Tibial nerve (tissue), 4 donors: Measurements from ENCODE around the gene CLEC11A. TPM values are rescaled to one million over a fixed set of nuclear protein-coding genes. Genes with fewer than 3 reads are reported as not detected.

Experiments used
- DNase-seq, 2 donors: peaks; one replicate each; pipeline ENCODE4 v3.0.0-alpha.2; 2019; ENCODE audit warnings: low spot score in 2 of 2
- H3K27ac ChIP-seq, 4 donors: fragments of 200-600 bp; sonication (generic) in 3 of 4; one replicate each; pipeline ENCODE4 v1.5.1; 2017 to 2019; ENCODE audit warnings: mild to moderate bottlenecking in 1 of 4
- H3K27me3 ChIP-seq, 2 donors: fragments of 200-600 bp; sonication (generic) in 1 of 2; one replicate each; pipeline versions ENCODE4 v1.5.1 to v1.6.0; 2017 to 2019
- H3K36me3 ChIP-seq, 3 donors: fragments of 200-600 bp; sonication (generic); one replicate each; pipeline ENCODE4 v1.5.1; 2018 to 2019
- H3K4me1 ChIP-seq, 4 donors: fragments of 200-600 bp; sonication (generic) in 3 of 4; one replicate each; pipeline ENCODE4 v1.5.1; 2017 to 2019
- H3K4me3 ChIP-seq, 4 donors: fragments of 200-600 bp; sonication (generic) in 3 of 4; one replicate each; pipeline ENCODE4 v1.5.1; 2017 to 2019; ENCODE audit warnings: mild to moderate bottlenecking in 1 of 4, moderate library complexity in 1 of 4
- H3K9me3 ChIP-seq, 4 donors: fragments of 200-600 bp; sonication (generic) in 3 of 4; one replicate each; pipeline ENCODE4 v1.5.1; 2017 to 2019
- EP300 ChIP-seq, 2 donors: sonication (generic); formaldehyde crosslinking; IDR thresholded peaks; one replicate each; pipeline ENCODE4 v1.6.1; 2017; ENCODE audit warnings: antibody characterized with exemption in 2 of 2, mild to moderate bottlenecking in 1 of 2
- POLR2A ChIP-seq, 2 donors: fragments of 450-650 bp; IDR thresholded peaks; one replicate each; pipeline ENCODE4 v1.6.1; 2017; ENCODE audit warnings: antibody characterized with exemption in 2 of 2, mild to moderate bottlenecking in 2 of 2, moderate library complexity in 2 of 2
- WGBS, 2 donors: methylation state at CpG; one replicate each; pipeline ENCODE4 v1.1.5; 2018; 5-methylcytosine and 5-hydroxymethylcytosine counted together
- total RNA-seq, 4 donors: library from RNA; depleted of rRNA; stranded (reverse); fragments of >200 nt; gene quantifications; one replicate each; pipeline ENCODE4 v1.1.0, GENCODE V29; 2016
- TF ChIP-seq, protein P1 (sequence below), 5 experiments: fragments of 200-600 bp in 3 of 5; fragments of 450-650 bp in 2 of 5; sonication (generic) in 3 of 5; IDR thresholded peaks; one replicate each; pipeline ENCODE4 v1.5.1; 2016 to 2019; ENCODE audit warnings: antibody characterized with exemption in 5 of 5, mild to moderate bottlenecking in 3 of 5, moderate library complexity in 2 of 5

CLEC11A gene
- total RNA-seq, 4 donors from 2014 or later, result 13.3 to 53.1 (median 25.9) TPM

- DNase-seq, result no peak
- Histone ChIP-seq H3K27me3 (peaks cover 0 to 27% of the 10 kb centered on the region in 2 donors), H3K9me3 (peaks cover 0 to 7% (median 0%) of the 10 kb centered on the region in 4 donors), H3K4me1 (no peaks in the 10 kb centered on the region), H3K27ac (no peak overlapping the region), H3K4me3 (no peak overlapping the region), H3K36me3 (no peaks in the 10 kb centered on the region)
- WGBS, 2 donors, result 26 to 35% methylated on average over 22 of the region's 22 CpGs
- TF ChIP-seq POLR2A (IDR thresholded peaks at IDR 0.05) (no peak), EP300 (IDR thresholded peaks at IDR 0.05) (no peak)
- TF ChIP-seq, protein P1, sequence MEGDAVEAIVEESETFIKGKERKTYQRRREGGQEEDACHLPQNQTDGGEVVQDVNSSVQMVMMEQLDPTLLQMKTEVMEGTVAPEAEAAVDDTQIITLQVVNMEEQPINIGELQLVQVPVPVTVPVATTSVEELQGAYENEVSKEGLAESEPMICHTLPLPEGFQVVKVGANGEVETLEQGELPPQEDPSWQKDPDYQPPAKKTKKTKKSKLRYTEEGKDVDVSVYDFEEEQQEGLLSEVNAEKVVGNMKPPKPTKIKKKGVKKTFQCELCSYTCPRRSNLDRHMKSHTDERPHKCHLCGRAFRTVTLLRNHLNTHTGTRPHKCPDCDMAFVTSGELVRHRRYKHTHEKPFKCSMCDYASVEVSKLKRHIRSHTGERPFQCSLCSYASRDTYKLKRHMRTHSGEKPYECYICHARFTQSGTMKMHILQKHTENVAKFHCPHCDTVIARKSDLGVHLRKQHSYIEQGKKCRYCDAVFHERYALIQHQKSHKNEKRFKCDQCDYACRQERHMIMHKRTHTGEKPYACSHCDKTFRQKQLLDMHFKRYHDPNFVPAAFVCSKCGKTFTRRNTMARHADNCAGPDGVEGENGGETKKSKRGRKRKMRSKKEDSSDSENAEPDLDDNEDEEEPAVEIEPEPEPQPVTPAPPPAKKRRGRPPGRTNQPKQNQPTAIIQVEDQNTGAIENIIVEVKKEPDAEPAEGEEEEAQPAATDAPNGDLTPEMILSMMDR (IDR thresholded peaks at IDR 0.05), result no peak
Measured at GRCh38 chr19:50703915-50704796, 19.0 kb upstream of the CLEC11A start.

- H3K27me3 ChIP-seq, result peaks cover 0 to 32% of the 10 kb centered on the region in 2 donors
- H3K27ac ChIP-seq, result no peak overlapping the region
- no peak for DNase-seq
Measured at GRCh38 chr19:50705422-50706019, 17.6 kb upstream of the CLEC11A start.

GRCh38 chr19:50706387-50706786, 16.8 kb upstream of the CLEC11A start:
- H3K27me3 ChIP-seq, result peaks cover 0 to 34% of the 10 kb centered on the region in 2 donors
- no peaks in the 10 kb centered on the region for H3K4me1 ChIP-seq
- 69 to 78% methylated on average over 5 of the region's 5 CpGs for WGBS, 2 donors
- TF ChIP-seq POLR2A (IDR thresholded peaks at IDR 0.05), result no peak
- no peak for TF ChIP-seq EP300 (IDR thresholded peaks at IDR 0.05)
- TF ChIP-seq, protein P1 (IDR thresholded peaks at IDR 0.05), result no peak
- peaks cover 0 to 10% (median 0%) of the 10 kb centered on the region in 4 donors for H3K9me3 ChIP-seq
- H3K27ac ChIP-seq, result no peak overlapping the region
- no peaks in the 10 kb centered on the region for H3K36me3 ChIP-seq
- no peak for DNase-seq
- no peak overlapping the region for H3K4me3 ChIP-seq

More at GRCh38 chr19:50705422-50706019, 17.6 kb upstream of the CLEC11A start:
- H3K9me3 ChIP-seq, result peaks cover 0 to 10% (median 0%) of the 10 kb centered on the region in 4 donors
- TF ChIP-seq, protein P1 (IDR thresholded peaks at IDR 0.05), result peak in 4 of 5 experiments; percentile 14 to 39 (median 23)
- no peak for TF ChIP-seq POLR2A (IDR thresholded peaks at IDR 0.05)
- no peak overlapping the region for H3K4me3 ChIP-seq
- WGBS, 2 donors, result 42 to 45% methylated on average over 9 of the region's 9 CpGs
- no peaks in the 10 kb centered on the region for H3K36me3 ChIP-seq
- H3K4me1 ChIP-seq, result no peaks in the 10 kb centered on the region

GRCh38 chr19:50708179-50708879, 14.8 kb upstream of the CLEC11A start:
- TF ChIP-seq EP300 (IDR thresholded peaks at IDR 0.05), result no peak
- TF ChIP-seq, protein P1 (IDR thresholded peaks at IDR 0.05), result no peak
- no peak for TF ChIP-seq POLR2A (IDR thresholded peaks at IDR 0.05)
- peaks cover 0 to 31% of the 10 kb centered on the region in 2 donors for H3K27me3 ChIP-seq

More at GRCh38 chr19:50708179-50708879, 14.8 kb upstream of the CLEC11A start:
- no peaks in the 10 kb centered on the region for H3K4me1 ChIP-seq
- WGBS, 2 donors, result 72 to 73% methylated on average over 12 of the region's 12 CpGs
- no peak for DNase-seq
- H3K36me3 ChIP-seq, result no peaks in the 10 kb centered on the region
- peaks cover 0 to 10% (median 0%) of the 10 kb centered on the region in 4 donors for H3K9me3 ChIP-seq
- H3K27ac ChIP-seq, result no peak overlapping the region
- H3K4me3 ChIP-seq, result no peak overlapping the region
